Hepatocyte (in vitro differentiated cells): ENCODE results near the gene ZNG1A. TPM values are rescaled to one million over a fixed set of nuclear protein-coding genes. Genes with fewer than 3 reads are reported as not detected.

Experiments used
- DNase-seq: peaks from one replicate; pipeline ENCODE4 v3.0.0-alpha.2; 2016; ENCODE audit warnings: low spot score
- H2AFZ ChIP-seq: fragments of 200-600 bp; sonication (generic); 2 replicates; pipeline ENCODE4 v1.6.0; 2016; ENCODE audit warnings: antibody characterized with exemption, mild to moderate bottlenecking
- H3K27ac ChIP-seq: fragments of 200-600 bp; sonication (generic); 2 replicates; pipeline ENCODE4 v1.5.1; 2016; ENCODE audit warnings: mild to moderate bottlenecking
- H3K27me3 ChIP-seq: fragments of 200-600 bp; sonication (generic); 2 replicates; pipeline ENCODE4 v1.6.1; 2016
- H3K36me3 ChIP-seq: fragments of 200-600 bp; sonication (generic); replicated peaks from 2 replicates; pipeline ENCODE4 v1.5.1; 2016; ENCODE audit warnings: low read depth; ENCODE audit not compliant: insufficient read depth
- H3K4me1 ChIP-seq: fragments of 200-600 bp; sonication (generic); 2 replicates; pipeline ENCODE4 v1.5.1; 2016; ENCODE audit warnings: mild to moderate bottlenecking, moderate library complexity; ENCODE audit not compliant: insufficient read depth
- H3K4me2 ChIP-seq: fragments of 200-600 bp; sonication (generic); 2 replicates; pipeline ENCODE4 v1.6.0; 2016
- H3K4me3 ChIP-seq: fragments of 200-600 bp; sonication (generic); 2 replicates; pipeline ENCODE4 v1.5.1; 2016; ENCODE audit warnings: mild to moderate bottlenecking
- H3K79me2 ChIP-seq: fragments of 200-600 bp; sonication (generic); 2 replicates; pipeline ENCODE4 v1.6.0; 2017; ENCODE audit warnings: mild to moderate bottlenecking
- H3K9me2 ChIP-seq: fragments of 200-600 bp; sonication (generic); replicated peaks from 2 replicates; pipeline ENCODE4 v1.6.0; 2017; ENCODE audit warnings: mild to moderate bottlenecking; ENCODE audit not compliant: insufficient read depth
- H3K9me3 ChIP-seq: fragments of 200-600 bp; sonication (generic); 2 replicates; pipeline ENCODE4 v1.5.1; 2016; ENCODE audit warnings: low read depth, mild to moderate bottlenecking
- H4K20me1 ChIP-seq: fragments of 200-600 bp; sonication (generic); 2 replicates; pipeline ENCODE4 v1.6.0; 2016; ENCODE audit warnings: mild to moderate bottlenecking; ENCODE audit not compliant: insufficient read depth, poor library complexity, severe bottlenecking
- CTCF ChIP-seq: fragments of 200-600 bp; sonication (generic); IDR thresholded peaks from 2 replicates; pipeline ENCODE4 v1.5.1; 2016; ENCODE audit warnings: antibody characterized with exemption, mild to moderate bottlenecking; ENCODE audit not compliant: poor library complexity
- EZH2 ChIP-seq: fragments of 200-600 bp; sonication (generic); IDR thresholded peaks from 2 replicates; pipeline ENCODE4 v1.6.1; 2016; ENCODE audit warnings: antibody characterized with exemption, mild to moderate bottlenecking, borderline replicate concordance
- EZH2phosphoT487 ChIP-seq: fragments of 200-600 bp; sonication (generic); IDR thresholded peaks from one replicate; pipeline ENCODE4 v1.6.1; 2018; ENCODE audit warnings: antibody characterized with exemption, mild to moderate bottlenecking, low read depth, moderate library complexity; ENCODE audit not compliant: unreplicated experiment, severe bottlenecking
- WGBS: methylation state at CpG from one replicate; pipeline ENCODE4 v1.1.6; 2016; ENCODE audit warnings: low lambda C conversion rate; ENCODE audit errors: missing lambda C conversion rate; 5-methylcytosine and 5-hydroxymethylcytosine counted together
- polyA plus RNA-seq: library from polyadenylated mRNA; unstranded; fragments of >200 nt; fragmentation: Nextera tagmentation; extraction: Ambion mirVana; gene quantifications from 2 replicates; pipeline ENCODE4 v1.2.1, GENCODE V29; 2016
- total RNA-seq: library from RNA; depleted of rRNA; stranded (reverse); fragments of >200 nt; gene quantifications from 2 replicates; pipeline ENCODE4 v1.2.3, GENCODE V29; 2014

Gene ZNG1A
- total and polyA plus RNA-seq, 2 experiments from 2014 or later = 36.0 to 41.6 TPM

- Histone ChIP-seq H4K20me1 (no peaks in the 10 kb centered on the region), H3K36me3 (no peaks in the 10 kb centered on the region), H3K27me3 (peaks cover 5% of the 10 kb centered on the region), H3K27ac (no peak overlapping the region), H3K4me2 (no peak overlapping the region), H2AFZ (no peak overlapping the region), H3K9me3 (no peaks in the 10 kb centered on the region), H3K4me3 (no peak overlapping the region), H3K4me1 (peaks cover 8% of the 10 kb centered on the region), H3K79me2 (no peaks in the 10 kb centered on the region), H3K9me2 (no peaks in the 10 kb centered on the region)
- TF ChIP-seq EZH2 (no peak), EZH2phosphoT487 (no peak), CTCF (no peak)
- DNase-seq = no peak
- WGBS = 87% methylated on average over 5 of the region's 5 CpGs
Observed at GRCh38 chr9:211557-211956, 32.7 kb upstream of the ZNG1A start.

DNA sequence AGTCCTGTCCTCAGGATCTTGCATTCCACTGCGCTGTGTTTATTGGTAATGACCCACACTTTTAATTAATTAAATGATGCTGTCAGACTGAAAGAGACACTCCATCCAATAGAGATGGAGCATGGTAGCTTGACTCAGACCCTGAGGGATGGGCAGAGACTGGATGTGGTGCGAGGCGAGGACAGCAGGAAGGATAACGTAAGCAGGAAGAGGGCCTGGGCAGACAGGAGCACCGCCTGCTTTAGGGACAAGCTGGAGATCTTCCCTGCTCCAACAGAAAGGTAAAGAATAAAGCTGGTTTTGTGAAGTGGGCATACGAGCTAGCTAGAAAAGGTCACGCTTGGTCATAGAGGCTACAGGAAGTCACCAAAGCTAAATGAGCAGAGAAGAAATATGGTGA, 32.2 kb upstream of the ZNG1A start:
- no peaks in the 10 kb centered on the region for H3K36me3 ChIP-seq
- H4K20me1 ChIP-seq = no peaks in the 10 kb centered on the region
- H3K4me3 ChIP-seq = no peak overlapping the region
- no peaks in the 10 kb centered on the region for H3K79me2 ChIP-seq
- TF ChIP-seq CTCF (no peak), EZH2phosphoT487 (no peak), EZH2 (no peak)
- no peaks in the 10 kb centered on the region for H3K9me3 ChIP-seq
- H3K9me2 ChIP-seq = no peaks in the 10 kb centered on the region
- H3K4me2 ChIP-seq = no peak overlapping the region
- H3K4me1 ChIP-seq = peaks cover 8% of the 10 kb centered on the region
- 88% methylated on average over 7 of the region's 7 CpGs for WGBS
- H2AFZ ChIP-seq = no peak overlapping the region
- H3K27ac ChIP-seq = no peak overlapping the region
- no peak for DNase-seq
- H3K27me3 ChIP-seq = peaks cover 5% of the 10 kb centered on the region

GRCh38 chr9:209143-209758, 30.4 kb upstream of the ZNG1A start:
- Histone ChIP-seq H4K20me1 (no peaks in the 10 kb centered on the region), H3K79me2 (no peaks in the 10 kb centered on the region), H3K27ac (no peak overlapping the region), H2AFZ (no peak overlapping the region), H3K4me2 (no peak overlapping the region), H3K4me1 (no peaks in the 10 kb centered on the region), H3K9me2 (no peaks in the 10 kb centered on the region), H3K27me3 (no peaks in the 10 kb centered on the region), H3K9me3 (no peaks in the 10 kb centered on the region), H3K4me3 (no peak overlapping the region), H3K36me3 (no peaks in the 10 kb centered on the region)
- WGBS = 91% methylated on average over 14 of the region's 14 CpGs
- DNase-seq = no peak
- no peak for TF ChIP-seq EZH2phosphoT487
- TF ChIP-seq EZH2 = no peak
- no peak for TF ChIP-seq CTCF
